Erythroblast (primary cell): ENCODE data around the gene DPP4.

ENCODE experiments used
- GATA1 ChIP-seq: IDR thresholded peaks from 2 replicates; pipeline ENCODE4 v1.6.1; 2011; ENCODE audit warnings: low read depth, mild to moderate bottlenecking, control low read depth, low read length, moderate library complexity
- POLR2A ChIP-seq: IDR thresholded peaks from 2 replicates; pipeline ENCODE4 v1.6.1; 2011; ENCODE audit warnings: mild to moderate bottlenecking, low read length

DNA sequence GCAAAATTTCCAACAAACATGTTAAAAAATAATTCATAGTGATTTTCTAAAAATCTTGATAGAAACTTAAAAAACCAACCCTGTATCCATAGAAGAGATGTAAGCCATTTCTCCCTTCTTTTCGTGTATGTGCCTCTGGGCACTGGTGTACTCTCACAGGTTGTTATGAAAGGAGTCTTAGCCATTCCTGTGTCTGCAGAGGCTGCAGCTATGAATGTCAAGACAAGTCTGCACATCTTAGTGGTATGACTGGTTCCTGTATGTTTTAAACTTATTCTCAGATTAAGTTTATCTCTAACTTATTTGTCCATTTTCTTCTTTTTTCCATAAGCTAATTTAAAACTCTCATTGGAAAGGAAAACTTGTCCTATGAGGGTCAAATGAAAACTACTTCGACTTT is 84.0 kb downstream of the DPP4 start:
- TF ChIP-seq POLR2A (no peak), GATA1 (no peak)
